ENCODE data around the gene EXOC3L2. TPM values are rescaled to one million over a fixed set of nuclear protein-coding genes. Genes with fewer than 3 reads are reported as not detected.

Gene EXOC3L2
- total RNA-seq, 1 donor from 2014 or later = not detected

- H3K27me3 Mint-ChIP-seq = peaks cover 48% of the 10 kb centered on the region
- DNase-seq (ENCODE audit: low spot score, unreplicated experiment) = no peak
- H3K4me3 Mint-ChIP-seq (ENCODE audit: low read depth) = no peak overlapping the region
- no peaks in the 10 kb centered on the region for H3K36me3 Mint-ChIP-seq (ENCODE audit: insufficient read depth)
- H3K27ac Mint-ChIP-seq = no peak overlapping the region
- no peak for TF ChIP-seq CTCF (IDR thresholded peaks at IDR 0.05; ENCODE audit: unreplicated experiment)
- H3K9me3 Mint-ChIP-seq (ENCODE audit: low read depth) = no peaks in the 10 kb centered on the region
- peaks cover 6% of the 10 kb centered on the region for H3K4me1 Mint-ChIP-seq (ENCODE audit: low read depth)
These were observed 32.2 kb downstream of the EXOC3L2 start for GRCh38 chr19:45213031-45213430.

- Mint-ChIP-seq H3K4me3 (ENCODE audit: low read depth) (no peak overlapping the region), H3K27me3 (peaks cover 39% of the 10 kb centered on the region), H3K27ac (no peak overlapping the region), H3K36me3 (ENCODE audit: insufficient read depth) (no peaks in the 10 kb centered on the region), H3K9me3 (ENCODE audit: low read depth) (no peaks in the 10 kb centered on the region), H3K4me1 (ENCODE audit: low read depth) (peaks cover 6% of the 10 kb centered on the region)
- no peak for DNase-seq (ENCODE audit: low spot score, unreplicated experiment)
- TF ChIP-seq CTCF (IDR thresholded peaks at IDR 0.05; ENCODE audit: unreplicated experiment) = no peak
These were observed 33.3 kb downstream of the EXOC3L2 start for GRCh38 chr19:45211751-45212381.

DNA sequence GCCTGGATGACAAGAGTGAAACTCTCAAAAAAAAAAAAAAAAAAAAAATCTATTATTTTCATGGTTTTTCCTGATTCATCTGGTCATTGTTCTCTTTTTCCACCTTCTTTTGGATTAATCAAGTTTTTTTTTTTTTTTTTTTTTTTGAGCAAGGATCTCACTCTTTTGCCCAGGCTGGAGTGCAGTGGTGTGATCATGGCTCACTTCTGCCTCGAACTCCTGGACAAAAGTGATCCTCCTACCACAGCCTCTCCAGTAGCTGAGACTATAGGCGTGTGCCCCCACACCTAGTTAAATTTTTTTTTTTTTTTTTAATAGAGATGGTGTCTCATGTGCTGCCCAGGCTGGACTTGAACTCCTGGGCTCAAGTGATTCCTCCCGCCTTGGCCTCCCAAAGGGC, 38.9 kb downstream of the EXOC3L2 start:
- Mint-ChIP-seq H3K4me3 (ENCODE audit: low read depth) (no peak overlapping the region), H3K36me3 (ENCODE audit: insufficient read depth) (no peaks in the 10 kb centered on the region), H3K4me1 (ENCODE audit: low read depth) (no peaks in the 10 kb centered on the region), H3K27me3 (peaks cover 8% of the 10 kb centered on the region), H3K9me3 (ENCODE audit: low read depth) (no peaks in the 10 kb centered on the region), H3K27ac (no peak overlapping the region)
- DNase-seq (ENCODE audit: low spot score, unreplicated experiment) = no peak
- TF ChIP-seq CTCF (IDR thresholded peaks at IDR 0.05; ENCODE audit: unreplicated experiment) = no peak

GRCh38 chr19:45205810-45206209, 39.4 kb downstream of the EXOC3L2 start:
- TF ChIP-seq CTCF (IDR thresholded peaks at IDR 0.05; ENCODE audit: unreplicated experiment) = no peak
- Mint-ChIP-seq H3K9me3 (ENCODE audit: low read depth) (no peaks in the 10 kb centered on the region), H3K36me3 (ENCODE audit: insufficient read depth) (no peaks in the 10 kb centered on the region), H3K27ac (no peak overlapping the region), H3K4me3 (ENCODE audit: low read depth) (no peak overlapping the region), H3K4me1 (ENCODE audit: low read depth) (no peaks in the 10 kb centered on the region), H3K27me3 (peaks cover 7% of the 10 kb centered on the region)
- no peak for DNase-seq (ENCODE audit: low spot score, unreplicated experiment)

DNA sequence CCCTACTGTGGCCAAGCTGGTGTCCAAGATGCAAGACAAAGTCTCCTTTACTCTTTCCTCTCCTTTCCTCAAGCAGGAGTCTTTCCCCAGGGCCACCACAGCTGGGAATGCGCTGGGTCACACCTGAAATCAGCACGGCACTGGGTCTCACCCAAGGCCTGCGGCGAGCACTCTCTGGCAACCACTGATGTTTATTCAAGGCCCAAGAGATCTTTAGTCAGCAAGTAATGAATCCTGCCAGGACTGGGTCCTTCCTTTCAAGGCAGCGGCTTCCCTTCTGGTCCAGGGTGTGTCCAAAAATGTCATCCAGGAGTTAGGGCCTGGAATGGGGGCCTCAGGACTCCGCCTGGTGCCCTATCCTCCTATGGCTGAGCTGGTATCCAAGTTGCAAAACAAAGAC, 42.6 kb downstream of the EXOC3L2 start:
- TF ChIP-seq CTCF (IDR thresholded peaks at IDR 0.05; ENCODE audit: unreplicated experiment) = no peak

More for the DNA sequence above, 42.6 kb downstream of the EXOC3L2 start:
- Mint-ChIP-seq H3K9me3 (ENCODE audit: low read depth) (no peaks in the 10 kb centered on the region), H3K36me3 (ENCODE audit: insufficient read depth) (no peaks in the 10 kb centered on the region), H3K4me1 (ENCODE audit: low read depth) (no peaks in the 10 kb centered on the region), H3K4me3 (ENCODE audit: low read depth) (no peak overlapping the region), H3K27me3 (peaks cover 12% of the 10 kb centered on the region), H3K27ac (no peak overlapping the region)
- DNase-seq (ENCODE audit: low spot score, unreplicated experiment) = no peak
